NCI-H1694 (cell line): ENCODE measurements around the gene USP32.

Experiments used
- DNase-seq: peaks from one replicate; lab custom pipeline; 2025; lab: John Stamatoyannopoulos, UW

Gene USP32

GRCh38 chr17:60129164-60129563 is 262.8 kb downstream of the USP32 start:
- DNase-seq, result no peak
